Spleen (tissue), 7 donors: ENCODE data around the gene DBF4.

Source experiments
- POLR2A ChIP-seq, 3 donors: fragments of 450-650 bp; IDR thresholded peaks; one replicate each; pipeline ENCODE4 v1.5.1; 2017; ENCODE audit warnings: antibody characterized with exemption in 3 of 3, mild to moderate bottlenecking in 1 of 3
- TF ChIP-seq, protein P1 (sequence below), 11 experiments: fragments of 200-600 bp in 7 of 11; fragments of 450-650 bp in 4 of 11; sonication (generic) in 4 of 11; IDR thresholded peaks in 8 of 11; conservative IDR thresholded peaks in 3 of 11; 1 replicate in 7 of 11; 2 replicates in 4 of 11; pipeline versions ENCODE4 v1.4.0 to v1.8.0; 2016 to 2021; ENCODE audit warnings: antibody characterized with exemption in 11 of 11, inconsistent platforms in 4 of 11, mild to moderate bottlenecking in 1 of 11
- donor health status: DM: no; HTN: no; CAD: no; lungs with moderate emphysema.
- donor health status: DM: no; HTN: no; CAD: no.
- donor health status: DM: no; HTN: no; CAD: no.

DNA sequence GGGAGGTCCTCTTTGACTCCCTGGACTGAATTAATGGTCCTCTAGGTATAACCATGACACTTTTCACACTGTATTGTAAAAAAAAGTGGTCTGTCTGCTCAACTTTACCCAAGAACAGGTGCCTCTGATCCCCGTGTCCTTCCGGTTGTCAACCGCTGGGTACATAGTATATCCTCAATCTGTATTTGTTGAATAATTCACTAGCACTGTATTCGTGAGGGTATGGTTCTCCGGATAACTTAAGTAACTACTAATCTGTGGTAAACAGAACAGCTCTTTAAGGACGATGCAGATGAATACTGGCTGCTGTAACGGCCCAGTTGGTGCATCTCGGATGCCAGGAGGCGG is 57.3 kb downstream of the DBF4 start:
- TF ChIP-seq, protein P1, sequence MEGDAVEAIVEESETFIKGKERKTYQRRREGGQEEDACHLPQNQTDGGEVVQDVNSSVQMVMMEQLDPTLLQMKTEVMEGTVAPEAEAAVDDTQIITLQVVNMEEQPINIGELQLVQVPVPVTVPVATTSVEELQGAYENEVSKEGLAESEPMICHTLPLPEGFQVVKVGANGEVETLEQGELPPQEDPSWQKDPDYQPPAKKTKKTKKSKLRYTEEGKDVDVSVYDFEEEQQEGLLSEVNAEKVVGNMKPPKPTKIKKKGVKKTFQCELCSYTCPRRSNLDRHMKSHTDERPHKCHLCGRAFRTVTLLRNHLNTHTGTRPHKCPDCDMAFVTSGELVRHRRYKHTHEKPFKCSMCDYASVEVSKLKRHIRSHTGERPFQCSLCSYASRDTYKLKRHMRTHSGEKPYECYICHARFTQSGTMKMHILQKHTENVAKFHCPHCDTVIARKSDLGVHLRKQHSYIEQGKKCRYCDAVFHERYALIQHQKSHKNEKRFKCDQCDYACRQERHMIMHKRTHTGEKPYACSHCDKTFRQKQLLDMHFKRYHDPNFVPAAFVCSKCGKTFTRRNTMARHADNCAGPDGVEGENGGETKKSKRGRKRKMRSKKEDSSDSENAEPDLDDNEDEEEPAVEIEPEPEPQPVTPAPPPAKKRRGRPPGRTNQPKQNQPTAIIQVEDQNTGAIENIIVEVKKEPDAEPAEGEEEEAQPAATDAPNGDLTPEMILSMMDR (IDR thresholded peaks at IDR 0.05 in 8 of 11, conservative IDR thresholded peaks at IDR 0.05 in 3 of 11): no peak
- TF ChIP-seq POLR2A (IDR thresholded peaks at IDR 0.05): no peak
